Omental fat pad (tissue), 4 donors: ENCODE measurements around the gene MEGF6. TPM values are rescaled to one million over a fixed set of nuclear protein-coding genes. Genes with fewer than 3 reads are reported as not detected.

Experiments used
- ATAC-seq: fragments of 150-250 bp; one replicate; pipeline ENCODE4 v1.9.1; 2016; ENCODE audit warnings: mild to moderate bottlenecking, moderate library complexity; ENCODE audit not compliant: low FRiP score
- DNase-seq: peaks from one replicate; pipeline ENCODE4 v3.0.0-alpha.2; 2019; ENCODE audit warnings: low spot score
- CTCF ChIP-seq, 3 donors: fragments of 450-650 bp; IDR thresholded peaks; one replicate each; pipeline ENCODE4 v1.5.1; 2016 to 2017; ENCODE audit warnings: antibody characterized with exemption in 3 of 3, mild to moderate bottlenecking in 3 of 3, moderate library complexity in 2 of 3
- total RNA-seq, 4 donors: library from RNA; depleted of rRNA; stranded (reverse); fragments of >200 nt; gene quantifications; one replicate each; pipeline ENCODE4 v1.1.0, GENCODE V29; 2016

The MEGF6 gene
- total RNA-seq, 4 donors from 2014 or later: 13.2 to 60.1 (median 21.9) TPM

- TF ChIP-seq CTCF (IDR thresholded peaks at IDR 0.05): no peak
- DNase-seq (no peak), ATAC-seq (no peak)
Observed at GRCh38 chr1:3563125-3563524, 48.2 kb downstream of the MEGF6 start.

DNA sequence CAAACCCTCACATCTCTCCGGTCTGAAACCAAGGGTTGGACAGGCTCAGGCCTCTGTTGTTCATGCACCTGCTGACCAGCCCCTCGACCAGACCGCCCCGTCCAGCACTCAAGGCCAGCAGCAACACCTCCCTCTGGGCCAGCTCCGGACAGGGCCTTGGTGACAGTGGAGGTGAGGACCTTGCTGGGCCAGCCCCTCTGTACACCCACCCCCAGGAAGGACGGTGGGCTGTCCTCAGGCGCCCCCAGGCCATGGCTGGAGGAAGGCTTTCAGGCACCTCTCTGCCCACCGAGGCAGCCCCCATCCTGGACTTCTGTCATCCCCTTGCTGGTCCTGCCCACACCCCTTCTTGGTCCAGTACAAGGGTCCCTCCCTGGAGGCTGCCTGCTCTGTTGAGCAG lies 48.6 kb downstream of the MEGF6 start:
- no peak for TF ChIP-seq CTCF (IDR thresholded peaks at IDR 0.05)
- DNase-seq: no peak
- no peak for ATAC-seq

DNA sequence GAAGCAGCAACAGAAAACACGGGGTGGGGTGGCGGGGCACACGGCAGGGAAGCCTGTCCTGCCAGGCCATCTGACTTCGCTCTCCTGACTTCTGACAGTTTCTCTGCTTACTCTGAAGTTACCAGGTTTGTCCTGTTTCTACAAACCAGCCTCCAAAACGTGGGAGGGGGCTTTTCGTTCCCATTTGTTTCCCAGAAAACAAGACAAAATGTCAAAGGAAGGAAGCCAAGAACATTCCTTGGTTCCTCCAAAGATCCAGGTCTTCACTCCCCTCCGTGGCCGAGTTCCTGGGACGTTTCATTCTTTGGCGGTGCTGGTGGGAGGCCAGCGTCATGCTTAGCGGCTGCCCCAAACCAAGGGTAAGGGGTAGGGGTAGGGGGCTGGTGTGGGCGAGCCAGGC lies 49.6 kb downstream of the MEGF6 start:
- ATAC-seq (no peak), DNase-seq (no peak)
- TF ChIP-seq CTCF (IDR thresholded peaks at IDR 0.05): no peak

DNA sequence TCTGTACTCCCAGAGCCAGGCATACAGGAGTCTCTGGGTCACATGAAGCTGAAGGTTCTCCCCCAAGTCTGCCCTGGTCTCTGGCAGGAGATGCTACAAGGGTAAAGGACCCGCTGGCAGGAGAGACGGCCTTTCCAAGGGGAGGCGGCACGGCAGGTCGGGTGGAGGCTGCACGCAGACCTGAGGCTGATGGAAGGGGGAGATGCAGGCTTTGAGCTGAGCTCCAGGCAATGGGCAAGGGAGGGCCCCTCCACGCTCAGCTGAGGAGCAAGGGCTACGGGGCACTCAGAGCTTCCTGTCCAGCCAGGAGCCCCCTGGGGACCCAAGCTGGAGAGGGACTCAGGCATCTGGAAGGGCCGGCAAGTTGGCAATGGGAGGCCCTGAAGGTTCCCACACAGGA lies 50.3 kb downstream of the MEGF6 start:
- TF ChIP-seq CTCF (IDR thresholded peaks at IDR 0.05): no peak
- no peak for ATAC-seq
- no peak for DNase-seq

- no peak for DNase-seq
- TF ChIP-seq CTCF (IDR thresholded peaks at IDR 0.05): no peak
- no peak for ATAC-seq
Observed at GRCh38 chr1:3560251-3560871, 50.9 kb downstream of the MEGF6 start.

DNA sequence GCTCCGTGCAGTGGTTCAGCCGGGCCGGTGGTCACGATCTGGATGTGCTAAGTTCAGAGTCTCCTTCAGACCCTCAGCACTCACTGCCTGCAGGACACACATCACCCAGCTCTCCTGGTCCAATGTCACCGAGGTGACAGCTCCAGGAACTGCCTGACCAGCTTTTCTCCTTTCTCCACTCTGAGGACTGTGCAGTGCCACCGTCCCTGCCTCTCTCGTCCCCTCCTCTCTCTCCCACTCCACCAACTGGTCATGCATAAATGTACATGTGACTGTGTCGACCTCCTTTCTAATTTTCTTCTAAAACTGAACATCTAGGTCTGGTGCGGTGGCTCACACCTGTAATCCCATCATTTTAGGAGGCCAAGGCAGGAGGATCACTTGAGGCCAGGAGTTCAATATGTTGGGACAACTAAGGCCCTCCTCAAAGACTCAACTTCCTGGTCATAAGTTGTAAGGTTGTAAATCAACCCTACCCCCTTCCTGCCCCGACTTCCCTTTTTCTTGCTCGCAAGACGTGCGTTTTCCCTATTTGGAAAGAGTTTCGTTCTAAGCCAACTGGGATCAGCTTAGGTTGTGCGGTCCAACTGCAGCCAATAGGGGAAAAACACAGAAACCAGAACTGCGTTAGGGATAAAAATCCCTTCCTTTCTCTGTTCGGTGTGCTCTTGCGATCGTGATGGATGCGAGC lies 53.1 kb downstream of the MEGF6 start:
- ATAC-seq (peak; percentile 21), DNase-seq (no peak)
- TF ChIP-seq CTCF (IDR thresholded peaks at IDR 0.05): no peak

- ATAC-seq: peak; percentile 35
- no peak for TF ChIP-seq CTCF (IDR thresholded peaks at IDR 0.05)
- DNase-seq: no peak
Observed at GRCh38 chr1:3557366-3557765, 53.9 kb downstream of the MEGF6 start.
